CD14-positive monocyte (primary cell): ENCODE data around the gene BOLA1. TPM values are rescaled to one million over a fixed set of nuclear protein-coding genes. Genes with fewer than 3 reads are reported as not detected.

Experiments
- DNase-seq, 3 donors: peaks; one replicate each; pipeline ENCODE4 v3.0.0-alpha.2; 2011 to 2022
- H2AFZ ChIP-seq: 2 replicates; pipeline ENCODE4 v1.6.0; 2012; ENCODE audit warnings: mild to moderate bottlenecking, low read depth, low read length, inconsistent platforms; ENCODE audit not compliant: insufficient read depth, poor library complexity, severe bottlenecking
- H3K27ac ChIP-seq, 2 donors: 1 replicate in 1 of 2; 2 replicates in 1 of 2; pipeline ENCODE4 v1.5.1; 2012 to 2013; ENCODE audit warnings: low read length in 2 of 2, control low read depth in 1 of 2, inconsistent platforms in 1 of 2, low read depth in 1 of 2, mild to moderate bottlenecking in 1 of 2
- H3K27me3 ChIP-seq, 2 donors: one replicate each; pipeline versions ENCODE4 v1.6.0 to v1.6.1; 2011 to 2013; ENCODE audit warnings: low read length in 2 of 2; ENCODE audit not compliant: control insufficient read depth in 2 of 2, insufficient read depth in 2 of 2
- H3K36me3 ChIP-seq, 2 donors: replicated peaks in 1 of 2; 1 replicate in 1 of 2; 2 replicates in 1 of 2; pipeline versions ENCODE4 v1.5.1 to v1.6.1; 2012 to 2013; ENCODE audit warnings: low read length in 2 of 2, control low read depth in 1 of 2, inconsistent platforms in 1 of 2, mild to moderate bottlenecking in 1 of 2; ENCODE audit not compliant: insufficient read depth in 2 of 2, control insufficient read depth in 1 of 2
- H3K4me1 ChIP-seq, 2 donors: 1 replicate in 1 of 2; 2 replicates in 1 of 2; pipeline versions ENCODE4 v1.5.1 to v1.6.1; 2012 to 2013; ENCODE audit warnings: low read length in 2 of 2, control low read depth in 1 of 2, inconsistent platforms in 1 of 2, mild to moderate bottlenecking in 1 of 2, moderate library complexity in 1 of 2; ENCODE audit not compliant: insufficient read depth in 2 of 2, control insufficient read depth in 1 of 2
- H3K4me2 ChIP-seq: replicated peaks from 2 replicates; pipeline ENCODE3; 2012; ENCODE audit warnings: low read length, moderate library complexity, mild to moderate bottlenecking; ENCODE audit not compliant: poor library complexity, severe bottlenecking; ENCODE audit errors: extremely low read depth
- H3K4me3 ChIP-seq, 3 experiments: fragments of 200-600 bp in 1 of 3; sonication (generic) in 1 of 3; replicated peaks in 1 of 3; 1 replicate in 2 of 3; 2 replicates in 1 of 3; pipeline ENCODE4 v1.5.1; 2011 to 2013; ENCODE audit warnings: low read length in 3 of 3, mild to moderate bottlenecking in 3 of 3, control low read depth in 2 of 3, low read depth in 2 of 3, inconsistent platforms in 1 of 3, moderate library complexity in 1 of 3
- H3K79me2 ChIP-seq: 2 replicates; pipeline ENCODE4 v1.6.0; 2012; ENCODE audit warnings: mild to moderate bottlenecking, control low read depth, inconsistent platforms, low read length, moderate library complexity; ENCODE audit not compliant: insufficient read depth
- H3K9ac ChIP-seq: 2 replicates; pipeline ENCODE4 v1.6.0; 2017; ENCODE audit warnings: low read length, mild to moderate bottlenecking; ENCODE audit not compliant: insufficient read depth, poor library complexity, severe bottlenecking
- H3K9me3 ChIP-seq, 2 donors: replicated peaks in 1 of 2; 1 replicate in 1 of 2; 2 replicates in 1 of 2; pipeline versions ENCODE4 v1.5.1 to v1.6.1; 2012 to 2013; ENCODE audit warnings: low read length in 2 of 2, control low read depth in 1 of 2; ENCODE audit not compliant: control insufficient read depth in 1 of 2, insufficient read depth in 1 of 2
- H4K20me1 ChIP-seq: 2 replicates; pipeline ENCODE4 v1.6.0; 2012; ENCODE audit warnings: mild to moderate bottlenecking, low read length, control low read depth, moderate library complexity; ENCODE audit not compliant: insufficient read depth
- H3K27ac Mint-ChIP-seq, 7 donors: one replicate each; pipeline ENCODE4 v1.8.0; 2020; ENCODE audit warnings: mild to moderate bottlenecking in 7 of 7, mixed read lengths in 7 of 7, moderate library complexity in 6 of 7, inconsistent platforms in 2 of 7
- H3K27me3 Mint-ChIP-seq, 3 donors: one replicate each; pipeline ENCODE4 v1.8.0; 2021 to 2022; ENCODE audit warnings: low read depth in 3 of 3, mild to moderate bottlenecking in 3 of 3, mixed read lengths in 3 of 3, moderate library complexity in 3 of 3, inconsistent platforms in 1 of 3
- H3K36me3 Mint-ChIP-seq, 2 donors: one replicate each; pipeline ENCODE4 v1.8.0; 2020; ENCODE audit warnings: mixed read lengths in 2 of 2, inconsistent platforms in 1 of 2, mild to moderate bottlenecking in 1 of 2
- H3K4me1 Mint-ChIP-seq: one replicate; pipeline ENCODE4 v1.8.0; 2020; ENCODE audit warnings: mild to moderate bottlenecking, mixed read lengths
- H3K4me3 Mint-ChIP-seq, 2 donors: one replicate each; pipeline ENCODE4 v1.8.0; 2020; ENCODE audit warnings: mild to moderate bottlenecking in 2 of 2, mixed read lengths in 2 of 2, moderate library complexity in 1 of 2
- H3K9me3 Mint-ChIP-seq, 7 donors: one replicate each; pipeline ENCODE4 v1.8.0; 2020 to 2022; ENCODE audit warnings: mixed read lengths in 7 of 7, mild to moderate bottlenecking in 6 of 7, moderate library complexity in 6 of 7, inconsistent platforms in 2 of 7
- CTCF ChIP-seq: fragments of 200-600 bp; IDR thresholded peaks from one replicate; pipeline ENCODE4 v1.8.0; 2022; ENCODE audit warnings: antibody characterized with exemption, mild to moderate bottlenecking
- WGBS: methylation state at CpG from one replicate; pipeline ENCODE4 v1.1.5; 2013; ENCODE audit warnings: missing lambda C conversion rate; ENCODE audit not compliant: insufficient coverage; 5-methylcytosine and 5-hydroxymethylcytosine counted together
- intact Hi-C, 2 donors: fragments of 100-400 bp; cut with micrococcal nuclease; formaldehyde crosslinking; loops; one replicate each; pipeline versions ENCODE4 v1.15.0 to v1.15.1; 2023
- polyA plus RNA-seq, 3 donors: library from polyadenylated mRNA; depleted of rRNA in 1 of 3; unstranded in 2 of 3; stranded (reverse) in 1 of 3; fragments of 300-500 nt in 2 of 3; fragments of >200 nt in 1 of 3; fragmentation: Illumina TruSeq in 2 of 3; gene quantifications; 1 replicate in 2 of 3; 2 replicates in 1 of 3; pipeline ENCODE4 v1.2.3, GENCODE V29; 2012 to 2021

BOLA1 gene
- polyA plus RNA-seq, 3 donors: 5.1 to 17.8 (median 17.6) TPM

DNA sequence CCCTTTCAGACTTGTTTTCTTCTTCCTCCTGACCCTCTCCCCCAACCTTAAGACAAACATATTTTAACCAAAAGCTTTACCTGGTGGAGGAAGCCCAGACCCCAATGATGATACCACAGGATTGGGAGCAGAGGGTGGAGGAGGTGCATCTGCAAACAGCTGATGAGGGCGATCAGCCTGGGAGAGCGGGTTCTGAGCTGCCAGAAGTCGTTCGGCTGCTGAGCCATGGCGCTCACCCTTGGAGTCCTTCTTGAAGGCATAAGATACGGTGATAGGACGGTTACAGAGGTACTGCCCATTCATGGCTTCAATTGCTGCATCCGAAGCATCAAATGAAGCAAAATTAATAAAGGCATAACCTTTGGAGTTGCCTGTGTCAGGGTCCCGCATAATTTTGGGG lies 26.9 kb downstream of the BOLA1 start:
- H3K4me1 ChIP-seq: peaks cover 45 to 55% of the 10 kb centered on the region in 2 donors
- H3K27ac ChIP-seq: no peak overlapping the region
- no peak overlapping the region for H3K9ac ChIP-seq
- H3K27me3 ChIP-seq: no peaks in the 10 kb centered on the region
- Mint-ChIP-seq H3K27ac (peak overlapping the region in 5 of 7 donors; percentile 71 to 92 (median 77)), H3K4me1 (peaks cover 49% of the 10 kb centered on the region), H3K27me3 (peaks cover 0 to 2% (median 0%) of the 10 kb centered on the region in 3 donors), H3K9me3 (no peaks in the 10 kb centered on the region), H3K36me3 (peaks cover 46 to 51% of the 10 kb centered on the region in 2 donors), H3K4me3 (peak overlapping the region in 1 of 2 donors; percentile 25)
- no peak overlapping the region for H3K4me2 ChIP-seq
- WGBS: 95% methylated on average over 7 of the region's 9 CpGs
- peak overlapping the region in 1 of 3 experiments; percentile 16 for H3K4me3 ChIP-seq
- H3K79me2 ChIP-seq: peaks cover 55% of the 10 kb centered on the region
- no peak for TF ChIP-seq CTCF
- DNase-seq: no peak
- no peaks in the 10 kb centered on the region for H3K9me3 ChIP-seq
- H2AFZ ChIP-seq: no peak overlapping the region
- H4K20me1 ChIP-seq: peaks cover 38% of the 10 kb centered on the region
- peaks cover 45 to 55% of the 10 kb centered on the region in 2 donors for H3K36me3 ChIP-seq
- intact Hi-C loops: no loop called here

DNA sequence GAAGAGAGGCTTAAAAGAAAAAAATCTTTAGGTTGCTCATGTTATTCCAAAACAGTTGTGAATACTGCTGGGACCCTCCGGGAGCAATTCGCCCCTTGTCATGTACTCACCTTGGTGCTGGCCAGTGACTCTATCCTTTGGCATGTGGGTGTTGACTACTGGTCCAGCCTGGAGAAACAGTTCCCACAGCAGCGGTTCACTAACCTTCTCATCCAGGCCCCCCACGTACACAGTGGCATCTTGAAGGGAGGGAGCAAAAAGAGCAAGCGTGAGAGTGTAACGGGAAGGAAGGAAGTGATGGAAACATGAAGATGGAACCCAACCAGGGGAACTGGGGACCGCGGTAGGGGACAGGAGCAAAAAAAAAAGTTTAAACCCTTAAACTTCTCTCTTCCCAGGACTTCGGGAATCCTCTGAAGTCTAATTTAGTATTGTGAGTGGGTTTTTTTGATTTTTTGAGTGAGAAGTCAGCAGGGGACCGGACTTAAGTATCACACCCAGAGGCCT lies 27.7 kb downstream of the BOLA1 start:
- peaks cover 45 to 48% of the 10 kb centered on the region in 2 donors for H3K36me3 ChIP-seq
- H3K27me3 ChIP-seq: no peaks in the 10 kb centered on the region
- peak overlapping the region; percentile 78 for H2AFZ ChIP-seq
- peaks cover 57% of the 10 kb centered on the region for H3K4me1 Mint-ChIP-seq
- peak overlapping the region; percentile 93 to 95 for H3K4me3 Mint-ChIP-seq
- TF ChIP-seq CTCF: no peak
- no peaks in the 10 kb centered on the region for H3K9me3 ChIP-seq
- H3K4me3 ChIP-seq: peak overlapping the region; percentile 76 to 90 (median 85)
- peak overlapping the region; percentile 95 for H3K4me2 ChIP-seq
- H3K4me1 ChIP-seq: peaks cover 51 to 63% of the 10 kb centered on the region in 2 donors
- WGBS: 0% methylated on average over 4 of the region's 10 CpGs
- peaks cover 0 to 2% (median 0%) of the 10 kb centered on the region in 3 donors for H3K27me3 Mint-ChIP-seq
- no peak for DNase-seq
- peaks cover 38% of the 10 kb centered on the region for H4K20me1 ChIP-seq
- intact Hi-C loops: no loop called here
- H3K79me2 ChIP-seq: peaks cover 63% of the 10 kb centered on the region
- H3K27ac Mint-ChIP-seq: peak overlapping the region; percentile 92 to 100 (median 98)
- H3K9ac ChIP-seq: peak overlapping the region; percentile 77
- peaks cover 45 to 48% of the 10 kb centered on the region in 2 donors for H3K36me3 Mint-ChIP-seq
- no peaks in the 10 kb centered on the region for H3K9me3 Mint-ChIP-seq
- peak overlapping the region; percentile 95 for H3K27ac ChIP-seq
